GM12891 (cell line): Measurements from ENCODE around the gene IQGAP2.

Source experiments
- PAX5 ChIP-seq: IDR thresholded peaks from 2 replicates; pipeline ENCODE4 v1.6.1; 2011; ENCODE audit warnings: low read length, moderate library complexity, mild to moderate bottlenecking; ENCODE audit not compliant: insufficient read depth, severe bottlenecking
- POLR2A ChIP-seq: IDR thresholded peaks from 2 replicates; pipeline ENCODE4 v1.6.1; 2011; ENCODE audit warnings: low read depth, low read length, control low read depth
- POLR2AphosphoS5 ChIP-seq: IDR thresholded peaks from 2 replicates; pipeline ENCODE4 v1.6.1; 2011; ENCODE audit warnings: low read depth, low read length, control low read depth
- POU2F2 ChIP-seq: IDR thresholded peaks from 2 replicates; pipeline ENCODE4 v1.6.1; 2011; ENCODE audit warnings: low read depth, mild to moderate bottlenecking, control low read depth, low read length, moderate library complexity
- SPI1 ChIP-seq: IDR thresholded peaks from 2 replicates; pipeline ENCODE4 v1.6.1; 2011; ENCODE audit warnings: low read depth, low read length, control low read depth
- TAF1 ChIP-seq: IDR thresholded peaks from 2 replicates; pipeline ENCODE4 v1.6.1; 2011; ENCODE audit warnings: low read depth, low read length, control low read depth

- TF ChIP-seq POLR2AphosphoS5 (no peak), PAX5 (no peak), POLR2A (no peak), POU2F2 (no peak), TAF1 (no peak), SPI1 (no peak)
These were observed 235.4 kb downstream of the IQGAP2 start for GRCh38 chr5:76638479-76638878.
